HepG2 (cell line): ENCODE data around the gene USP43. TPM values are rescaled to one million over a fixed set of nuclear protein-coding genes. Genes with fewer than 3 reads are reported as not detected.

Experiments
- IKZF4 ChIP-seq: sonication (generic); formaldehyde crosslinking; IDR thresholded peaks from 2 replicates; pipeline ENCODE4 v1.5.1; 2020; ENCODE audit warnings: borderline replicate concordance, mild to moderate bottlenecking, low read depth, missing genetic modification reagents; ENCODE audit errors: not compliant biosample characterization
- KMT2A ChIP-seq: sonication (generic); formaldehyde crosslinking; IDR thresholded peaks from 2 replicates; pipeline ENCODE4 v1.4.0; 2020; ENCODE audit warnings: missing genetic modification reagents
- PTBP1 ChIP-seq: fragments of 200-400 bp; formaldehyde crosslinking; IDR thresholded peaks from 2 replicates; pipeline ENCODE4 v1.6.1; 2018; ENCODE audit warnings: low read length, low read depth; ENCODE audit not compliant: poor library complexity, severe bottlenecking
- RELA ChIP-seq: sonication (generic); formaldehyde crosslinking; IDR thresholded peaks from 2 replicates; pipeline ENCODE4 v1.4.0; 2020; ENCODE audit warnings: missing genetic modification reagents
- SKI ChIP-seq: fragments of 450-650 bp; IDR thresholded peaks from one replicate; pipeline ENCODE4 v1.6.1; 2018; ENCODE audit warnings: mild to moderate bottlenecking; ENCODE audit not compliant: partially characterized antibody
- ZNF484 ChIP-seq: sonication (generic); formaldehyde crosslinking; IDR thresholded peaks from 2 replicates; pipeline ENCODE4 v1.5.1; 2020; ENCODE audit warnings: mild to moderate bottlenecking, low read depth, missing genetic modification reagents, borderline replicate concordance
- ZNF607 ChIP-seq: sonication (generic); formaldehyde crosslinking; IDR thresholded peaks from 2 replicates; pipeline ENCODE4 v1.5.1; 2020; ENCODE audit warnings: missing genetic modification reagents, mild to moderate bottlenecking, borderline replicate concordance
- ZNF790 ChIP-seq: sonication (generic); formaldehyde crosslinking; IDR thresholded peaks from 2 replicates; pipeline ENCODE4 v1.8.0; 2022; ENCODE audit warnings: missing genetic modification reagents, mild to moderate bottlenecking, borderline replicate concordance
- polyA plus RNA-seq, 8 experiments: library from polyadenylated mRNA; depleted of rRNA in 3 of 8; stranded (reverse) in 7 of 8; unstranded in 1 of 8; fragments of >200 nt; fragmentation: Illumina TruSeq in 4 of 8; extraction: Trizol in 4 of 8; gene quantifications; 2 replicates each; pipeline versions ENCODE4 v1.2.1 to v1.2.3, GENCODE V29; 2011 to 2016; ENCODE audit warnings: low read depth in 4 of 8, missing spikeins in 1 of 8, mixed read lengths in 1 of 8; ENCODE audit not compliant: insufficient read depth in 1 of 8
- total RNA-seq, 5 experiments: library from RNA; depleted of rRNA; stranded (reverse); fragments of >200 nt; fragmentation: Illumina TruSeq; extraction: Trizol; gene quantifications; 2 replicates each; pipeline ENCODE4 v1.2.3, GENCODE V29; 2016; ENCODE audit warnings: low read depth in 1 of 5
- TF ChIP-seq, protein P1 (sequence below): sonication (generic); formaldehyde crosslinking; IDR thresholded peaks from 2 replicates; pipeline ENCODE4 v1.4.0; 2020; ENCODE audit warnings: mild to moderate bottlenecking, missing genetic modification reagents
- TF ChIP-seq, protein P2 (sequence below): sonication (generic); formaldehyde crosslinking; IDR thresholded peaks from 2 replicates; pipeline ENCODE4 v1.4.0; 2020; ENCODE audit warnings: missing genetic modification reagents, borderline replicate concordance
- TF ChIP-seq, protein P3 (sequence below): IDR thresholded peaks from 2 replicates; pipeline ENCODE4 v1.6.1; 2016; ENCODE audit warnings: missing compliant biosample characterization, missing genetic modification reagents, borderline replicate concordance
- TF ChIP-seq, protein P4 (sequence below): sonication (generic); formaldehyde crosslinking; conservative IDR thresholded peaks from 2 replicates; pipeline ENCODE4 v1.5.0; 2020; ENCODE audit warnings: missing genetic modification reagents

Gene USP43
- total and polyA plus RNA-seq, 2 of the 13 experiments (the other 11 are each of a cell fraction or from before 2014, with no cell fraction given) = 1.6 to 2.2 TPM

DNA sequence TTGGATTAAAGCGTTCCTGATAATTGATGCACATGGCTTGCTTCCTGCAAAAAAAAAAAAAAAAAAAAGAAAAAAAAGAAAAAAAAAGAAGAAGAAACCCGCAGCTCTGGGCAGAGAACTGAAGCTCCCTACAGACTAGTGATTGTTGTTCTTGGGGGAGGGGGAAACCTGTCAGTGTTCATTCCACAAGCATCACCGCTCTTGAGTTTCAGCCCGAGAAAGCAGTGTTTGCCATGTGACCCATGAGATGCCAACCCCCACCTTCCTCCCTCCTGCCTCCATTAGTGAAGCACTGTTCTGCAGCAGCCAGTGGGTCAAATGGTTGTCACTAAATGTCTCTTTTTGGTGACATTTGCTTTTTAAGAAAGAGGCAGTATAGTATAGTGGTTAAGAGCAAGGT is 1.7 kb downstream of the USP43 start (continued):
- TF ChIP-seq, protein P1, sequence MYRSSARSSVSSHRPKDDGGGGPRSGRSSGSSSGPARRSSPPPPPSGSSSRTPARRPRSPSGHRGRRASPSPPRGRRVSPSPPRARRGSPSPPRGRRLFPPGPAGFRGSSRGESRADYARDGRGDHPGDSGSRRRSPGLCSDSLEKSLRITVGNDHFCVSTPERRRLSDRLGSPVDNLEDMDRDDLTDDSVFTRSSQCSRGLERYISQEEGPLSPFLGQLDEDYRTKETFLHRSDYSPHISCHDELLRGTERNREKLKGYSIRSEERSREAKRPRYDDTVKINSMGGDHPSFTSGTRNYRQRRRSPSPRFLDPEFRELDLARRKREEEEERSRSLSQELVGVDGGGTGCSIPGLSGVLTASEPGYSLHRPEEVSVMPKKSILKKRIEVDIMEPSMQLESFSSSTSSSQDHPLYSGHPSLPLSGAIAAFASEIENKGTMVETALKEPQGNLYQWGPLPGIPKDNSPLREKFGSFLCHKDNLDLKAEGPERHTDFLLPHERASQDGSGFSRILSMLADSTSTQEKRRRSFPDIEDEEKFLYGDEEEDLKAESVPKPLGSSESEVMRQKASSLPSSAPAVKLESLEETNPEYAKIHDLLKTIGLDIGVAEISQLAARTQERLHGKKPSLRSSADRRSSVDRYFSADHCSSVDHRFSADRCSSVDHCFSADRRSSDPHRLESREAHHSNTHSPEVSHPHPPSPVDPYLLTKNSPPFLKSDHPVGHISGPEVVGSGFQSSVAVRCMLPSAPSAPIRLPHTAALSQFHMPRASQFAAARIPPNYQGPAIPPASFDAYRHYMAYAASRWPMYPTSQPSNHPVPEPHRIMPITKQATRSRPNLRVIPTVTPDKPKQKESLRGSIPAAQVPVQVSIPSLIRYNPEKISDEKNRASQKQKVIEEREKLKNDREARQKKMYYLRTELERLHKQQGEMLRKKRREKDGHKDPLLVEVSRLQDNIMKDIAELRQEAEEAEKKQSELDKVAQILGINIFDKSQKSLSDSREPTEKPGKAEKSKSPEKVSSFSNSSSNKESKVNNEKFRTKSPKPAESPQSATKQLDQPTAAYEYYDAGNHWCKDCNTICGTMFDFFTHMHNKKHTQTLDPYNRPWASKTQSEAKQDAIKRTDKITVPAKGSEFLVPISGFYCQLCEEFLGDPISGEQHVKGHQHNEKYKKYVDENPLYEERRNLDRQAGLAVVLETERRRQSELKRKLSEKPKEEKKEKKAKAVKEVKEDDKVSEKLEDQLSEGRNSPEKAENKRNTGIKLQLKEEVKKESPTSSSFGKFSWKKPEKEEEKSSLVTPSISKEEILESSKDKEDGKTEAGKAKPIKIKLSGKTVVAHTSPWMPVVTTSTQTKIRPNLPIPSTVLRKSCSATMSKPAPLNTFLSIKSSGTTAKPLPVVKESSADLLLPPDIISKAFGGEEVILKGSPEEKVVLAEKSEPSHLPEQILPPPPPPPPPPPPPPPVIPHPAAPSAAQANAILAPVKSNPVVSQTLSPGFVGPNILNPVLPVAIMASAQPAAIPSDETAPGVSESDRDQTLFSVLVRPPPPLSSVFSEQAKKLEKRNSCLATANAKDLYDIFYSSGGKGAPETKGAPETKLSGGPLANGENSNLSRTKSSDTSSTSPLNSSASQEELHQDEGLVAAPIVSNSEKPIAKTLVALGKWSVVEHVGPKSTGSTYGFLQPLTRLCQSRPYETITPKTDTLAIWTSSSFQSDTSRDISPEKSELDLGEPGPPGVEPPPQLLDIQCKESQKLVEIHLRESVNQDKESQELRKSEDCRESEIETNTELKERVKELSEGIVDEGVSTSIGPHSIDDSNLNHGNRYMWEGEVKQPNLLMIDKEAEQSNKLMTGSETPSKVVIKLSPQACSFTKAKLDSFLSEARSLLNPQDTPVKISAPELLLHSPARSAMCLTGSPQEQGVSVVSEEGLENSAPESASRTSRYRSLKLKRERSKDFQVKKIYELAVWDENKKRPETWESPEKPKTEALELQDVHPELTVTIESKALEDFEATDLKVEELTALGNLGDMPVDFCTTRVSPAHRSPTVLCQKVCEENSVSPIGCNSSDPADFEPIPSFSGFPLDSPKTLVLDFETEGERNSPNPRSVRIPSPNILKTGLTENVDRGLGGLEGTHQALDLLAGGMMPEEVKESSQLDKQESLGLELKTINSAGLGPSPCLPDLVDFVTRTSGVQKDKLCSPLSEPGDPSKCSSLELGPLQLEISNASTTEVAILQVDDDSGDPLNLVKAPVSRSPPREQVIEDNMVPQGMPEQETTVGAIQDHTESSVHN (CRISPR knock-in tag) = no peak
- TF ChIP-seq PTBP1 = no peak
- no peak for TF ChIP-seq ZNF607
- no peak for TF ChIP-seq ZNF790 (CRISPR knock-in tag)
- TF ChIP-seq, protein P2, sequence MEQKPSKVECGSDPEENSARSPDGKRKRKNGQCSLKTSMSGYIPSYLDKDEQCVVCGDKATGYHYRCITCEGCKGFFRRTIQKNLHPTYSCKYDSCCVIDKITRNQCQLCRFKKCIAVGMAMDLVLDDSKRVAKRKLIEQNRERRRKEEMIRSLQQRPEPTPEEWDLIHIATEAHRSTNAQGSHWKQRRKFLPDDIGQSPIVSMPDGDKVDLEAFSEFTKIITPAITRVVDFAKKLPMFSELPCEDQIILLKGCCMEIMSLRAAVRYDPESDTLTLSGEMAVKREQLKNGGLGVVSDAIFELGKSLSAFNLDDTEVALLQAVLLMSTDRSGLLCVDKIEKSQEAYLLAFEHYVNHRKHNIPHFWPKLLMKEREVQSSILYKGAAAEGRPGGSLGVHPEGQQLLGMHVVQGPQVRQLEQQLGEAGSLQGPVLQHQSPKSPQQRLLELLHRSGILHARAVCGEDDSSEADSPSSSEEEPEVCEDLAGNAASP (CRISPR knock-in tag) = no peak
- no peak for TF ChIP-seq IKZF4 (CRISPR knock-in tag)
- TF ChIP-seq, protein P3, sequence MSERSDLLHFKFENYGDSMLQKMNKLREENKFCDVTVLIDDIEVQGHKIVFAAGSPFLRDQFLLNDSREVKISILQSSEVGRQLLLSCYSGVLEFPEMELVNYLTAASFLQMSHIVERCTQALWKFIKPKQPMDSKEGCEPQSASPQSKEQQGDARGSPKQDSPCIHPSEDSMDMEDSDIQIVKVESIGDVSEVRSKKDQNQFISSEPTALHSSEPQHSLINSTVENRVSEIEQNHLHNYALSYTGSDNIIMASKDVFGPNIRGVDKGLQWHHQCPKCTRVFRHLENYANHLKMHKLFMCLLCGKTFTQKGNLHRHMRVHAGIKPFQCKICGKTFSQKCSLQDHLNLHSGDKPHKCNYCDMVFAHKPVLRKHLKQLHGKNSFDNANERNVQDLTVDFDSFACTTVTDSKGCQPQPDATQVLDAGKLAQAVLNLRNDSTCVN = no peak
- no peak for TF ChIP-seq SKI
- TF ChIP-seq RELA = no peak
- TF ChIP-seq KMT2A (CRISPR knock-in tag) = no peak
- TF ChIP-seq, protein P4, sequence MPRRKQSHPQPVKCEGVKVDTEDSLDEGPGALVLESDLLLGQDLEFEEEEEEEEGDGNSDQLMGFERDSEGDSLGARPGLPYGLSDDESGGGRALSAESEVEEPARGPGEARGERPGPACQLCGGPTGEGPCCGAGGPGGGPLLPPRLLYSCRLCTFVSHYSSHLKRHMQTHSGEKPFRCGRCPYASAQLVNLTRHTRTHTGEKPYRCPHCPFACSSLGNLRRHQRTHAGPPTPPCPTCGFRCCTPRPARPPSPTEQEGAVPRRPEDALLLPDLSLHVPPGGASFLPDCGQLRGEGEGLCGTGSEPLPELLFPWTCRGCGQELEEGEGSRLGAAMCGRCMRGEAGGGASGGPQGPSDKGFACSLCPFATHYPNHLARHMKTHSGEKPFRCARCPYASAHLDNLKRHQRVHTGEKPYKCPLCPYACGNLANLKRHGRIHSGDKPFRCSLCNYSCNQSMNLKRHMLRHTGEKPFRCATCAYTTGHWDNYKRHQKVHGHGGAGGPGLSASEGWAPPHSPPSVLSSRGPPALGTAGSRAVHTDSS = no peak
- TF ChIP-seq ZNF484 (CRISPR knock-in tag) = no peak
